K562 (cell line): Measurements from ENCODE around the gene RHBDL3. TPM values are rescaled to one million over a fixed set of nuclear protein-coding genes. Genes with fewer than 3 reads are reported as not detected.

Source experiments
- CC2D1A ChIP-seq: fragments of 450-650 bp; IDR thresholded peaks from 2 replicates; pipeline ENCODE4 v1.6.1; 2017; ENCODE audit warnings: mild to moderate bottlenecking
- CSDE1 ChIP-seq, 2 experiments: fragments of 450-650 bp; IDR thresholded peaks; 2 replicates each; pipeline ENCODE4 v1.6.1; 2016; ENCODE audit warnings: mild to moderate bottlenecking in 1 of 2
- ETS1 ChIP-seq: conservative IDR thresholded peaks from 2 replicates; pipeline ENCODE4 v1.6.1; 2011; ENCODE audit warnings: low read depth, mild to moderate bottlenecking, low read length; ENCODE audit not compliant: control insufficient read depth
- FOXK1 ChIP-seq: sonication (generic); formaldehyde crosslinking; IDR thresholded peaks from 2 replicates; pipeline ENCODE4 v1.8.0; 2022; ENCODE audit warnings: missing genetic modification reagents, mild to moderate bottlenecking, borderline replicate concordance
- HBP1 ChIP-seq: fragments of 450-650 bp; formaldehyde crosslinking; IDR thresholded peaks from 2 replicates; pipeline ENCODE4 v1.4.0; 2022; ENCODE audit warnings: missing genetic modification characterization
- HDAC1 ChIP-seq, 2 experiments: fragments of 450-650 bp; IDR thresholded peaks; 2 replicates each; pipeline ENCODE4 v1.6.1; 2016 to 2017; ENCODE audit warnings: inconsistent platforms in 1 of 2, mild to moderate bottlenecking in 1 of 2, moderate library complexity in 1 of 2
- KDM5B ChIP-seq: fragments of 200-600 bp; sonication (generic); IDR thresholded peaks from 2 replicates; pipeline ENCODE4 v1.6.1; 2012; ENCODE audit warnings: low read depth, mild to moderate bottlenecking, moderate library complexity, low read length, control low read depth, inconsistent platforms; ENCODE audit not compliant: insufficient replicate concordance
- MEF2A ChIP-seq: IDR thresholded peaks from 2 replicates; pipeline ENCODE4 v1.6.1; 2011; ENCODE audit warnings: low read depth, mild to moderate bottlenecking, low read length, moderate library complexity; ENCODE audit not compliant: control insufficient read depth
- MTA3 ChIP-seq: fragments of 450-650 bp; formaldehyde crosslinking; IDR thresholded peaks from 2 replicates; pipeline ENCODE4 v1.6.1; 2017; ENCODE audit warnings: mild to moderate bottlenecking, borderline replicate concordance
- PHTF2 ChIP-seq: fragments of 250-450 bp; sonication (Bioruptor Pico); IDR thresholded peaks from 2 replicates; pipeline ENCODE4 v1.5.0; 2021; ENCODE audit warnings: mild to moderate bottlenecking
- RAD21 ChIP-seq, 2 experiments: fragments of 250-450 bp in 1 of 2; fragments of 450-650 bp in 1 of 2; sonication (Bioruptor Pico) in 1 of 2; formaldehyde crosslinking in 1 of 2; IDR thresholded peaks in 1 of 2; conservative IDR thresholded peaks in 1 of 2; 2 replicates each; pipeline versions ENCODE4 v1.4.0 to v1.8.0; 2020 to 2022; ENCODE audit warnings: mild to moderate bottlenecking in 2 of 2, moderate library complexity in 1 of 2
- RFX7 ChIP-seq: fragments of 250-450 bp; sonication (Bioruptor Pico); IDR thresholded peaks from 2 replicates; pipeline ENCODE4 v1.5.1; 2021; ENCODE audit warnings: mild to moderate bottlenecking
- SIN3A ChIP-seq, 2 experiments: fragments of 150-350 bp in 1 of 2; IDR thresholded peaks; 2 replicates each; pipeline ENCODE4 v1.6.1; 2011 to 2016; ENCODE audit warnings: borderline replicate concordance in 2 of 2, low read depth in 2 of 2, low read length in 2 of 2, mild to moderate bottlenecking in 2 of 2, moderate library complexity in 2 of 2; ENCODE audit not compliant: control insufficient read depth in 1 of 2
- SREBF1 ChIP-seq: fragments of 150-350 bp; IDR thresholded peaks from 2 replicates; pipeline ENCODE4 v1.6.1; 2014; ENCODE audit warnings: antibody characterized with exemption, low read depth, low read length, borderline replicate concordance
- ZBED1 ChIP-seq: IDR thresholded peaks from 2 replicates; pipeline ENCODE4 v1.6.1; 2014
- ZNF407 ChIP-seq: fragments of 450-650 bp; IDR thresholded peaks from 2 replicates; pipeline ENCODE4 v1.6.1; 2016; ENCODE audit warnings: low read depth
- polyA plus RNA-seq, 8 experiments: library from polyadenylated mRNA; depleted of rRNA in 4 of 8; stranded (reverse) in 5 of 8; unstranded in 3 of 8; fragments of >200 nt; fragmentation: Nextera tagmentation in 2 of 8; fragmentation: Illumina TruSeq in 1 of 8; extraction: Ambion mirVana in 2 of 8; extraction: Trizol in 1 of 8; gene quantifications; 2 replicates each; pipeline versions ENCODE4 v1.2.1 to v1.2.3, GENCODE V29; 2011 to 2014; ENCODE audit warnings: inconsistent platforms in 1 of 8, missing spikeins in 1 of 8
- total RNA-seq, 7 experiments: library from RNA; depleted of rRNA in 6 of 7; stranded (reverse); fragments of >200 nt in 6 of 7; fragmentation: Illumina TruSeq in 2 of 7; extraction: Trizol in 2 of 7; gene quantifications; 2 replicates each; pipeline versions ENCODE4 v1.2.1 to v1.2.3, GENCODE V29; 2011 to 2021; ENCODE audit warnings: low replicate concordance in 1 of 7

The RHBDL3 gene
- total and polyA plus RNA-seq, 9 of the 15 experiments (the other 6 are each of a cell fraction or from before 2014, with no cell fraction given): 0.06 to 0.31 (median 0.09) TPM; not detected in 4

GRCh38 chr17:32341141-32341856 lies 75.7 kb downstream of the RHBDL3 start (continued):
- TF ChIP-seq SIN3A (IDR thresholded peaks at IDR 0.05; ENCODE audit: borderline replicate concordance in 2 of 2, control insufficient read depth in 1 of 2, low read depth in 2 of 2, low read length in 2 of 2): peak in 1 of 2 experiments; percentile 35; a peak in 1 of 4 replicates
- no peak for TF ChIP-seq MEF2A
- TF ChIP-seq HBP1 (CRISPR knock-in tag): peak; percentile 30; the same call in 1 of the 2 replicates
- TF ChIP-seq SREBF1: no peak
- TF ChIP-seq MTA3: peak; percentile 73; the same call in 1 of the 2 replicates
- TF ChIP-seq RFX7 (CRISPR knock-in tag): 0 out of 2 replicates have a peak, but pooled peaks have one; percentile 9
- 0 out of 2 replicates have a peak, but pooled peaks have one; percentile 21 for TF ChIP-seq CC2D1A
- 0 out of 2 replicates have a peak, but pooled peaks have one; percentile 26 for TF ChIP-seq FOXK1 (CRISPR knock-in tag)
- TF ChIP-seq PHTF2 (CRISPR knock-in tag): no peak
- peak in 1 of 2 experiments; percentile 22; a peak in 1 of 4 replicates for TF ChIP-seq HDAC1 (IDR thresholded peaks at IDR 0.05)
- no peak for TF ChIP-seq CSDE1 (IDR thresholded peaks at IDR 0.05)
- TF ChIP-seq ZBED1: no peak
- TF ChIP-seq RAD21 (CRISPR knock-in tag; conservative IDR thresholded peaks at IDR 0.05 in 1 of 2, IDR thresholded peaks at IDR 0.05 in 1 of 2): peak in 1 of 2 experiments; percentile 34; a peak in 1 of 4 replicates
- TF ChIP-seq ETS1: no peak
- peak; percentile 21 for TF ChIP-seq KDM5B
- TF ChIP-seq ZNF407: peak; percentile 90
